ENCODE measurements around the gene CDH12. TPM values are rescaled to one million over a fixed set of nuclear protein-coding genes. Genes with fewer than 3 reads are reported as not detected.
"Not testable (repeated sequence)": the region's sequence is repeated elsewhere in the genome, so short reads cannot be mapped to it uniquely, and the experiment has no call there.

The CDH12 gene
- total RNA-seq, 2 experiments from 2014 or later = not detected

- POLR2A ChIA-PET, H3K4me3 Mint-ChIP-seq, H3K27ac Mint-ChIP-seq, H3K9me3 Mint-ChIP-seq, H3K4me1 Mint-ChIP-seq, H3K36me3 Mint-ChIP-seq, DNase-seq, H3K27me3 Mint-ChIP-seq: not testable (repeated sequence)
- peak; percentile 52 for ATAC-seq (ENCODE audit: low read depth)
Observed at GRCh38 chr5:22213703-22214495, 639.2 kb downstream of the CDH12 start.

GRCh38 chr5:22212254-22212991 is 640.7 kb downstream of the CDH12 start:
- H3K4me3 Mint-ChIP-seq, H3K27ac Mint-ChIP-seq: not testable (repeated sequence)

GRCh38 chr5:22208463-22208862 is 644.7 kb downstream of the CDH12 start:
- H3K27me3 Mint-ChIP-seq; H3K4me1 Mint-ChIP-seq; H3K9me3 Mint-ChIP-seq; H3K27ac Mint-ChIP-seq; DNase-seq; H3K36me3 Mint-ChIP-seq; H3K4me3 Mint-ChIP-seq; ATAC-seq (ENCODE audit: low read depth); POLR2A ChIA-PET: not testable (repeated sequence)

More at GRCh38 chr5:22212254-22212991, 640.7 kb downstream of the CDH12 start:
- DNase-seq; ATAC-seq (ENCODE audit: low read depth); H3K4me1 Mint-ChIP-seq; POLR2A ChIA-PET; H3K36me3 Mint-ChIP-seq; H3K27me3 Mint-ChIP-seq; H3K9me3 Mint-ChIP-seq: not testable (repeated sequence)

- H3K27ac Mint-ChIP-seq; H3K4me3 Mint-ChIP-seq; ATAC-seq (ENCODE audit: low read depth); H3K36me3 Mint-ChIP-seq; H3K4me1 Mint-ChIP-seq; DNase-seq; H3K27me3 Mint-ChIP-seq; H3K9me3 Mint-ChIP-seq; POLR2A ChIA-PET: not testable (repeated sequence)
Observed at GRCh38 chr5:22188651-22189050, 664.5 kb downstream of the CDH12 start.

GRCh38 chr5:22187632-22188228 is 665.4 kb downstream of the CDH12 start:
- H3K27me3 Mint-ChIP-seq; H3K4me3 Mint-ChIP-seq; H3K36me3 Mint-ChIP-seq; DNase-seq; POLR2A ChIA-PET; H3K4me1 Mint-ChIP-seq; H3K9me3 Mint-ChIP-seq; ATAC-seq (ENCODE audit: low read depth); H3K27ac Mint-ChIP-seq: not testable (repeated sequence)

- ATAC-seq (ENCODE audit: low read depth); DNase-seq; H3K9me3 Mint-ChIP-seq; H3K36me3 Mint-ChIP-seq; H3K4me1 Mint-ChIP-seq; H3K27ac Mint-ChIP-seq; POLR2A ChIA-PET; H3K4me3 Mint-ChIP-seq; H3K27me3 Mint-ChIP-seq: not testable (repeated sequence)
Observed at GRCh38 chr5:22169226-22169625, 683.9 kb downstream of the CDH12 start.

- H3K9me3 Mint-ChIP-seq; H3K4me1 Mint-ChIP-seq; H3K27me3 Mint-ChIP-seq; H3K4me3 Mint-ChIP-seq; DNase-seq; POLR2A ChIA-PET; ATAC-seq (ENCODE audit: low read depth); H3K36me3 Mint-ChIP-seq; H3K27ac Mint-ChIP-seq: not testable (repeated sequence)
Observed at GRCh38 chr5:22168704-22169103, 684.4 kb downstream of the CDH12 start.

GRCh38 chr5:22165931-22166330 is 687.2 kb downstream of the CDH12 start:
- H3K9me3 Mint-ChIP-seq; H3K36me3 Mint-ChIP-seq; DNase-seq; POLR2A ChIA-PET; H3K4me1 Mint-ChIP-seq; H3K27me3 Mint-ChIP-seq; ATAC-seq (ENCODE audit: low read depth); H3K27ac Mint-ChIP-seq; H3K4me3 Mint-ChIP-seq: not testable (repeated sequence)

- H3K9me3 Mint-ChIP-seq; H3K36me3 Mint-ChIP-seq; H3K4me1 Mint-ChIP-seq; H3K27ac Mint-ChIP-seq; ATAC-seq (ENCODE audit: low read depth); DNase-seq; H3K27me3 Mint-ChIP-seq; H3K4me3 Mint-ChIP-seq; POLR2A ChIA-PET: not testable (repeated sequence)
Observed at GRCh38 chr5:22164910-22165748, 688.0 kb downstream of the CDH12 start.

GRCh38 chr5:22156953-22157352 is 696.2 kb downstream of the CDH12 start:
- ATAC-seq (ENCODE audit: low read depth); H3K9me3 Mint-ChIP-seq; H3K27me3 Mint-ChIP-seq; DNase-seq; POLR2A ChIA-PET; H3K27ac Mint-ChIP-seq; H3K4me3 Mint-ChIP-seq; H3K4me1 Mint-ChIP-seq; H3K36me3 Mint-ChIP-seq: not testable (repeated sequence)

- H3K4me3 Mint-ChIP-seq; ATAC-seq (ENCODE audit: low read depth); H3K4me1 Mint-ChIP-seq; POLR2A ChIA-PET; H3K27me3 Mint-ChIP-seq; H3K27ac Mint-ChIP-seq; DNase-seq; H3K36me3 Mint-ChIP-seq; H3K9me3 Mint-ChIP-seq: not testable (repeated sequence)
Observed at GRCh38 chr5:22154779-22155178, 698.4 kb downstream of the CDH12 start.

GRCh38 chr5:22151801-22152200 is 701.3 kb downstream of the CDH12 start:
- H3K36me3 Mint-ChIP-seq; DNase-seq; H3K9me3 Mint-ChIP-seq; H3K27ac Mint-ChIP-seq; H3K27me3 Mint-ChIP-seq; H3K4me1 Mint-ChIP-seq; ATAC-seq (ENCODE audit: low read depth); H3K4me3 Mint-ChIP-seq; POLR2A ChIA-PET: not testable (repeated sequence)

- H3K4me3 Mint-ChIP-seq; H3K27me3 Mint-ChIP-seq; ATAC-seq (ENCODE audit: low read depth); POLR2A ChIA-PET; H3K27ac Mint-ChIP-seq; DNase-seq; H3K4me1 Mint-ChIP-seq; H3K36me3 Mint-ChIP-seq; H3K9me3 Mint-ChIP-seq: not testable (repeated sequence)
Observed at GRCh38 chr5:22140418-22140817, 712.7 kb downstream of the CDH12 start.
